ENCODE measurements around the gene SFXN1. TPM values are rescaled to one million over a fixed set of nuclear protein-coding genes. Genes with fewer than 3 reads are reported as not detected.

Gene SFXN1
- polyA plus RNA-seq, 1 donor: 35.2 TPM

DNA sequence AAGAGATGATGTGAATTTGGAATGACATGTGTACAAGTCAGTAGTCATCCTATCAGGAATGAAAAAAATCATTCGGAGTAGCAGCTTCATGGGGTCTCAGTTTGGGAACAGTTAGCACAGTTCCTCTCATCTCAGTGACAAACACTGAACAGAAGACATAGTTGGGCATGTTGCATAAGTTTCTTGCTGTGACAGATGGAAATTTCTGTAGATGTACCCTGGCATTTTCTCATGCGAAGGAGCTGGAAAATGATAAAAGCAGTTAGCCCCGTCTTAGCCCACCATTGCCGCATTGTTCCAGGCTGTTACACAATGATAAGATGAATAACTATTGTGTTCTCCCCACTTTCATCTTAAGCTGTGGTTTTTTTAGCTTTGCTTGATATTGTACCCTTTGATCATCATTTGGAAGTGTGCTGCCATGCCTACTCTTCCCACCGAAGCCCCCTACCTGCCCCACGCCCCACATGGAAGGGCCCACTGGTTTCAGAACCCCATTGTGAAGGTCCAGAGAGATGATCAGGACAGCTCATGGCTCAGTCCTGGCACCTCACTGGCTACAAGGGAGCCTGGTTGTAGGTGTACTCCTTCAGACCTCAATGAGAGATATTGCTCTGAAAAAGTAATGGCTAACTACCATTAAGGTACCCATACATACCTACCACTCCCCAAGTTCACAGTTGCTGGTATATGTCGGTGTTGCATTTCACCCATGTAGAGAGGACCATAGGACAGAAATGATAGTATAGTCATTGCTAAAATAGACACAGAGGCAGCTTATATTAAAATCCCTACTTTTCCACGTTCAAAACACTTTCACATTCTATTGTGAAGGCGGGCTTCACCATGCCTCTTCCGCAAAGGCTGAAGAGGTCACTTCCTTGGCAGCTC, 38.8 kb downstream of the SFXN1 start:
- H3K36me3 ChIP-seq (ENCODE audit: control insufficient read depth, insufficient read depth, low read length): peaks cover 79% of the 10 kb centered on the region
- H3K27me3 ChIP-seq (ENCODE audit: control insufficient read depth, insufficient read depth, low read length): no peaks in the 10 kb centered on the region

GRCh38 chr5:175517824-175518450, 39.6 kb downstream of the SFXN1 start:
- Histone ChIP-seq H3K4me1 (ENCODE audit: control insufficient read depth, insufficient read depth, low read length) (no peaks in the 10 kb centered on the region), H3K27me3 (ENCODE audit: control insufficient read depth, insufficient read depth, low read length) (no peaks in the 10 kb centered on the region), H3K27ac (ENCODE audit: low read length) (no peak overlapping the region), H3K36me3 (ENCODE audit: control insufficient read depth, insufficient read depth, low read length) (peaks cover 83% of the 10 kb centered on the region), H3K4me3 (ENCODE audit: low read length) (no peak overlapping the region), H3K9me3 (ENCODE audit: control insufficient read depth, low read depth, low read length) (no peaks in the 10 kb centered on the region)
- 100% methylated on average over 2 of the region's 7 CpGs for WGBS (ENCODE audit: insufficient coverage, low lambda C conversion rate)
- DNase-seq: no peak

More for the DNA sequence above, 38.8 kb downstream of the SFXN1 start:
- no peak overlapping the region for H3K4me3 ChIP-seq (ENCODE audit: low read length)
- no peaks in the 10 kb centered on the region for H3K4me1 ChIP-seq (ENCODE audit: control insufficient read depth, insufficient read depth, low read length)
- no peak for DNase-seq
- H3K9me3 ChIP-seq (ENCODE audit: control insufficient read depth, low read depth, low read length): no peaks in the 10 kb centered on the region
- H3K27ac ChIP-seq (ENCODE audit: low read length): no peak overlapping the region
- no CpG with 5 or more reads among the region's 10 CpGs for WGBS (ENCODE audit: insufficient coverage, low lambda C conversion rate)

- DNase-seq: no peak
- Histone ChIP-seq H3K27me3 (ENCODE audit: control insufficient read depth, insufficient read depth, low read length) (no peaks in the 10 kb centered on the region), H3K36me3 (ENCODE audit: control insufficient read depth, insufficient read depth, low read length) (peaks cover 76% of the 10 kb centered on the region), H3K4me3 (ENCODE audit: low read length) (no peak overlapping the region), H3K9me3 (ENCODE audit: control insufficient read depth, low read depth, low read length) (no peaks in the 10 kb centered on the region), H3K27ac (ENCODE audit: low read length) (no peak overlapping the region), H3K4me1 (ENCODE audit: control insufficient read depth, insufficient read depth, low read length) (no peaks in the 10 kb centered on the region)
- no CpG with 5 or more reads among the region's 2 CpGs for WGBS (ENCODE audit: insufficient coverage, low lambda C conversion rate)
These were observed 40.6 kb downstream of the SFXN1 start for GRCh38 chr5:175519006-175519405.

DNA sequence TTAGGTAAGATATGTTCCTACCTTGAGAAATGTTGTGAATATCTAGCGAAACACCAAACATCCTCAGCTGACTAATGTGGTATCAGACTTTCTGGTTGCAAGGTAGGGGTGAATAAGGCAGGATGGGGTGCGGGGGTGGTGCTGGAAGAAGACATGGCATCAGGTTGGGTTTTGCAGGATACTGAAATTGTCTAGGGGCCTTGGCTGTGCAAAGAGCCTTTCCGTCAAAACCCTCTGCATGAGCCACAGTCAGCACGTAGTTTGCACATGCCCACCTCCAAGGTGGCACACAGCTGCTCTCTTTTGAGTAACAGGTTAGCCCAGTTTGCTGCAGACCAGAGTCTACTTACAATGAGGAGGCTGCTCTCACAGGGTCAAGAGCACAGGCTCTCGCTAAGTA, 42.0 kb downstream of the SFXN1 start:
- Histone ChIP-seq H3K27me3 (ENCODE audit: control insufficient read depth, insufficient read depth, low read length) (no peaks in the 10 kb centered on the region), H3K36me3 (ENCODE audit: control insufficient read depth, insufficient read depth, low read length) (peaks cover 70% of the 10 kb centered on the region), H3K4me3 (ENCODE audit: low read length) (no peak overlapping the region), H3K9me3 (ENCODE audit: control insufficient read depth, low read depth, low read length) (no peaks in the 10 kb centered on the region), H3K4me1 (ENCODE audit: control insufficient read depth, insufficient read depth, low read length) (no peaks in the 10 kb centered on the region), H3K27ac (ENCODE audit: low read length) (no peak overlapping the region)
- no peak for DNase-seq
- WGBS (ENCODE audit: insufficient coverage, low lambda C conversion rate): no CpG with 5 or more reads among the region's 5 CpGs

DNA sequence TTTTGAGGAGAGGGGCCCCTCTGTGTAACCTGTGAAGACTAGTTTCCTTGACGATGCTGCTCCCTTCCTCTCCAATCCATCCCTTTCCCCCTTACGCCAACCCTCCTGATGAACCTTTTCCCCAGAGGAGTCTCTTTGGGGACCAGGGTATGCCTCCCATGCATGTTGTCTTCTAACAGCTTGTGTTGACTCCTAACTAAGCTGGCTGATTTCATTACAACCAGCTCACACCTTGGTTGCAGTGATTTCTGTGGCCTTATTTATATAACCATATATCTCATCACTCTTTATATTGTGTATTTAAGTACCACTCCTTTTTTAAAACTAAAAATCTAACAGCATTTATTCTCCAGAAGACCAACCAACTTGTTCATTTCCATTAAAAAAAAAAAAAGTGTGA, 42.5 kb downstream of the SFXN1 start:
- no peak overlapping the region for H3K4me3 ChIP-seq (ENCODE audit: low read length)
- H3K36me3 ChIP-seq (ENCODE audit: control insufficient read depth, insufficient read depth, low read length): peaks cover 67% of the 10 kb centered on the region
- 100% methylated on average over 1 of the region's 2 CpGs for WGBS (ENCODE audit: insufficient coverage, low lambda C conversion rate)
- H3K9me3 ChIP-seq (ENCODE audit: control insufficient read depth, low read depth, low read length): no peaks in the 10 kb centered on the region
- no peaks in the 10 kb centered on the region for H3K27me3 ChIP-seq (ENCODE audit: control insufficient read depth, insufficient read depth, low read length)
- no peaks in the 10 kb centered on the region for H3K4me1 ChIP-seq (ENCODE audit: control insufficient read depth, insufficient read depth, low read length)
- no peak overlapping the region for H3K27ac ChIP-seq (ENCODE audit: low read length)
- DNase-seq: no peak

DNA sequence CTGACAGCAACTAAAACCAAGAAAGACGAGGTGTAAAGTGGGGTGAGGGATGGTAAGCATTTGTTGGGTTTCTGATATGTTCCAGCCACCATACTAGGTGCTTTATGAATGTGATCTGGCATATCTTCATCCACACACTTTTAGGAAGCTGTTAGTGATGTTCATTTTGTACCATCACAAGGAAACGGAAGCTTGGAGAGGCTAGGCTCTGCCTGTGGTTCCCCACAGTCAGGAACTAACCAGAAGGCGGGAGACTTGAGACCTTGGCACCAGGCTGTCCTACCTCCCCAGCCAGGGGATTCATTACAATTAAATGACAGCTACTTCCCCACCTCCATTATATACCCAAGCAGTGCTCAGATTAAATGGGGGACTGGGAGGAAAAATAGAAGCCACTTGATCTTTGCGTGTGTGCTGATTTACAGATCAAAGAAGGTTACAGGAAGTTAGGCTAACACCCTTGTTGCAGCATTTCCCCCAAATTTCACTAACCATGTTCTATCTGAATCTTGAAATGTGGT, 43.0 kb downstream of the SFXN1 start:
- DNase-seq: no peak
- Histone ChIP-seq H3K36me3 (ENCODE audit: control insufficient read depth, insufficient read depth, low read length) (peaks cover 67% of the 10 kb centered on the region), H3K27ac (ENCODE audit: low read length) (no peak overlapping the region), H3K4me1 (ENCODE audit: control insufficient read depth, insufficient read depth, low read length) (no peaks in the 10 kb centered on the region), H3K4me3 (ENCODE audit: low read length) (no peak overlapping the region), H3K27me3 (ENCODE audit: control insufficient read depth, insufficient read depth, low read length) (no peaks in the 10 kb centered on the region), H3K9me3 (ENCODE audit: control insufficient read depth, low read depth, low read length) (no peaks in the 10 kb centered on the region)
- WGBS (ENCODE audit: insufficient coverage, low lambda C conversion rate): no CpG with 5 or more reads among the region's 4 CpGs

- Histone ChIP-seq H3K9me3 (ENCODE audit: control insufficient read depth, low read depth, low read length) (no peaks in the 10 kb centered on the region), H3K36me3 (ENCODE audit: control insufficient read depth, insufficient read depth, low read length) (peaks cover 57% of the 10 kb centered on the region), H3K4me1 (ENCODE audit: control insufficient read depth, insufficient read depth, low read length) (no peaks in the 10 kb centered on the region), H3K27ac (ENCODE audit: low read length) (no peak overlapping the region), H3K27me3 (ENCODE audit: control insufficient read depth, insufficient read depth, low read length) (no peaks in the 10 kb centered on the region), H3K4me3 (ENCODE audit: low read length) (no peak overlapping the region)
- no peak for DNase-seq
These were observed 44.9 kb downstream of the SFXN1 start for GRCh38 chr5:175523292-175523691.

GRCh38 chr5:175524211-175524610, 45.9 kb downstream of the SFXN1 start:
- Histone ChIP-seq H3K27me3 (ENCODE audit: control insufficient read depth, insufficient read depth, low read length) (no peaks in the 10 kb centered on the region), H3K9me3 (ENCODE audit: control insufficient read depth, low read depth, low read length) (no peaks in the 10 kb centered on the region), H3K36me3 (ENCODE audit: control insufficient read depth, insufficient read depth, low read length) (peaks cover 55% of the 10 kb centered on the region), H3K4me3 (ENCODE audit: low read length) (no peak overlapping the region), H3K4me1 (ENCODE audit: control insufficient read depth, insufficient read depth, low read length) (no peaks in the 10 kb centered on the region), H3K27ac (ENCODE audit: low read length) (no peak overlapping the region)
- WGBS (ENCODE audit: insufficient coverage, low lambda C conversion rate): 86% methylated on average over 1 of the region's 1 CpG
- no peak for DNase-seq

GRCh38 chr5:175526691-175527090, 48.3 kb downstream of the SFXN1 start:
- no peak for DNase-seq
- H3K27me3 ChIP-seq (ENCODE audit: control insufficient read depth, insufficient read depth, low read length): no peaks in the 10 kb centered on the region
- WGBS (ENCODE audit: insufficient coverage, low lambda C conversion rate): 100% methylated on average over 1 of the region's 6 CpGs
- no peaks in the 10 kb centered on the region for H3K9me3 ChIP-seq (ENCODE audit: control insufficient read depth, low read depth, low read length)
- H3K4me1 ChIP-seq (ENCODE audit: control insufficient read depth, insufficient read depth, low read length): no peaks in the 10 kb centered on the region
- peaks cover 38% of the 10 kb centered on the region for H3K36me3 ChIP-seq (ENCODE audit: control insufficient read depth, insufficient read depth, low read length)
- H3K4me3 ChIP-seq (ENCODE audit: low read length): no peak overlapping the region
- no peak overlapping the region for H3K27ac ChIP-seq (ENCODE audit: low read length)

DNA sequence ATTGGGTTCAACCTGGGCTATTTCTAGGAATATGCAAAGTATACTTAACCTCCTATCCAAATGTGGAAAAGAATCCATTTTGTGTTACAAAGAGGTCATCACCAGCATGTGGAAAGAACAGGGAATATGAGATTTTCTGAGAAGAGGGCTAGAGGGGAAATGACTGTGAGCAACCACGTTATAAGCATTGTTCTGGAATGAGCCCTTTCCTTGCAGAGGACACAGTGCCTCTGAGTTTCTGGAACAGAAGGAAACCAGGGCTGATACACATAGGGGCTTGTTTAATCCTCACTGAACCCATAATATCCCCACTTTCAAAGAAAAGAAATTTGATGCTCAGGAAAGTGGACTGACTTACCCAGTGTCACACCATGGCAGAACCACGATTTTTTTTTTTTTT, 53.0 kb downstream of the SFXN1 start:
- no peak for DNase-seq
- no peaks in the 10 kb centered on the region for H3K27me3 ChIP-seq (ENCODE audit: control insufficient read depth, insufficient read depth, low read length)
- H3K36me3 ChIP-seq (ENCODE audit: control insufficient read depth, insufficient read depth, low read length): peaks cover 14% of the 10 kb centered on the region
- H3K9me3 ChIP-seq (ENCODE audit: control insufficient read depth, low read depth, low read length): no peaks in the 10 kb centered on the region
- no CpG with 5 or more reads among the region's 2 CpGs for WGBS (ENCODE audit: insufficient coverage, low lambda C conversion rate)
- no peak overlapping the region for H3K27ac ChIP-seq (ENCODE audit: low read length)
- no peak overlapping the region for H3K4me3 ChIP-seq (ENCODE audit: low read length)
- peaks cover 3% of the 10 kb centered on the region for H3K4me1 ChIP-seq (ENCODE audit: control insufficient read depth, insufficient read depth, low read length)
